C4-2B (cell line): ENCODE results near the gene KRT82.

ENCODE experiments used
- H3K27ac ChIP-seq: fragments of 450-650 bp; 2 replicates; pipeline ENCODE4 v1.5.1; 2017
- ZFX ChIP-seq: fragments of 450-650 bp; IDR thresholded peaks from 2 replicates; pipeline ENCODE4 v1.6.1; 2017
- TF ChIP-seq, protein P1 (sequence below): fragments of 450-650 bp; conservative IDR thresholded peaks from 2 replicates; pipeline ENCODE4 v1.5.1; 2017; ENCODE audit warnings: mild to moderate bottlenecking

Gene KRT82

GRCh38 chr12:52439420-52439819 lies 33.3 kb upstream of the KRT82 start:
- no peak overlapping the region for H3K27ac ChIP-seq
- no peak for TF ChIP-seq ZFX
- TF ChIP-seq, protein P1, sequence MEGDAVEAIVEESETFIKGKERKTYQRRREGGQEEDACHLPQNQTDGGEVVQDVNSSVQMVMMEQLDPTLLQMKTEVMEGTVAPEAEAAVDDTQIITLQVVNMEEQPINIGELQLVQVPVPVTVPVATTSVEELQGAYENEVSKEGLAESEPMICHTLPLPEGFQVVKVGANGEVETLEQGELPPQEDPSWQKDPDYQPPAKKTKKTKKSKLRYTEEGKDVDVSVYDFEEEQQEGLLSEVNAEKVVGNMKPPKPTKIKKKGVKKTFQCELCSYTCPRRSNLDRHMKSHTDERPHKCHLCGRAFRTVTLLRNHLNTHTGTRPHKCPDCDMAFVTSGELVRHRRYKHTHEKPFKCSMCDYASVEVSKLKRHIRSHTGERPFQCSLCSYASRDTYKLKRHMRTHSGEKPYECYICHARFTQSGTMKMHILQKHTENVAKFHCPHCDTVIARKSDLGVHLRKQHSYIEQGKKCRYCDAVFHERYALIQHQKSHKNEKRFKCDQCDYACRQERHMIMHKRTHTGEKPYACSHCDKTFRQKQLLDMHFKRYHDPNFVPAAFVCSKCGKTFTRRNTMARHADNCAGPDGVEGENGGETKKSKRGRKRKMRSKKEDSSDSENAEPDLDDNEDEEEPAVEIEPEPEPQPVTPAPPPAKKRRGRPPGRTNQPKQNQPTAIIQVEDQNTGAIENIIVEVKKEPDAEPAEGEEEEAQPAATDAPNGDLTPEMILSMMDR = no peak

DNA sequence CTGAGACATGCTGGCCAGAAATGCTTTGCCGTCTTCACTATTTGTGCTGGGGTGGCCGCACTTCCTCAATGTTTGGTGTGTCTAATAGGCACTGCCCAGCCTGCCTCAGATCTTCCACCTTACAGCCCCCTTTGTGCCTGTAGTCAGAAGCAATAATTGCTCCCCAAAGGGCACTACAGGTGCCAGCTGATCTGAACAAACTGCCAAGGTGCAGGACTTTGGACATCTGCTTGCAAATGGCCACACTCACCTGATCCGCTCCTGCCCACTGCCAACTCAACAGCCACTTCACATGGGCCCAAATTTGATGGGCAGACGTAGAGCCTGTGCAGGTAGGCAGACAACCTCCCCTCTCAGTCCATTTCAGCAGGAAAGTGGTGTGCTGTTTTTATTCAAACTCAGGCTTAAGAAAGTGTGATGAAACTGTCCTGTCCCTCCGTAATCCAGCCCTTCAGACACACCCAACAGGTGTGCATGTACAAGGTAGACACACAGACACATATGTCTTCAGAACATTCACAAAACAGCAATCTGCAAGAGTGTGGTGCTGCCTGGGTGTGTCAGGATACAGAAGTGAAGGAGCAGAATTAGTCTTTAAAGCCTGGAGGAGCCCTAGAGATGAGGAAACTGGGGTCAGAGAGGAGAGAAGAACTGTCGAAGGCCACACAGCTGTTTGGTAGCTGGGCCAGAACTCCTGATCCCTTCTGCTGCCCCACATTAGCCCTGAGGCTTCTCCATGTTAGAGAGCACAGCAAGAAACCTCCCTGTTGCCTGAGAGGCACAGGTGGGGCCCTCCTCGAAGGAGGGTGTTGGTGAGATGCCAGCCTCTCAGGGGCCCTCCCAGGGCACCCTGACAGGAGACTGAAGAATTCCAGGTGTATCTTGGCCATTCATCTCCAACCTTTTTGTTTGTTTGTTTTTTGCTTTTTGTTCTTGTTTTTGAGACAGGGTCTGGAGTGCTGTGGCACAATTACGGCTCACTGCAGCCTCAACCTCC lies 32.5 kb upstream of the KRT82 start:
- TF ChIP-seq, protein P1 = no peak
- no peak for TF ChIP-seq ZFX
- no peak overlapping the region for H3K27ac ChIP-seq

DNA sequence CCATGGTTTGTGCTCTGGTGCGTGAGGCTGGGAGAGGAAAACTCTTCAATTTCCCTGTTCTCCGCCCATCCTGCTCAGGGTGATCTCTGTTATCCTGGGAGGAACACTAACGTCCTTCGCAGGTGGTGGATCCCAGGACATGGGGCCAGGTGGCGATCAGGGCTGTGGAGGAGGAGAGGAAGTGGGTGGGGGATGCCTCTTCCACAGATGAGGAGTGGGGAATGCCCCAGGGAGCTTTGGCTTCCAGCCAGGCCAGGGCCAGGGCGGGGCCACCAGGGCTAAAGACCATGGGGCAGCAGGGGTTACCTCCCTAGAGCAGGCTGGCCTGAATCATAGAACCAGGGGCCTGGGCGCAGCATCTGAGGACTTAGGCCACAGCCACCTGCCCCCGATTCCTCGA lies 31.4 kb upstream of the KRT82 start:
- no peak overlapping the region for H3K27ac ChIP-seq
- TF ChIP-seq, protein P1 = no peak
- TF ChIP-seq ZFX = no peak

GRCh38 chr12:52436828-52437474 lies 30.8 kb upstream of the KRT82 start:
- H3K27ac ChIP-seq = no peak overlapping the region
- no peak for TF ChIP-seq ZFX
- TF ChIP-seq, protein P1 = no peak

DNA sequence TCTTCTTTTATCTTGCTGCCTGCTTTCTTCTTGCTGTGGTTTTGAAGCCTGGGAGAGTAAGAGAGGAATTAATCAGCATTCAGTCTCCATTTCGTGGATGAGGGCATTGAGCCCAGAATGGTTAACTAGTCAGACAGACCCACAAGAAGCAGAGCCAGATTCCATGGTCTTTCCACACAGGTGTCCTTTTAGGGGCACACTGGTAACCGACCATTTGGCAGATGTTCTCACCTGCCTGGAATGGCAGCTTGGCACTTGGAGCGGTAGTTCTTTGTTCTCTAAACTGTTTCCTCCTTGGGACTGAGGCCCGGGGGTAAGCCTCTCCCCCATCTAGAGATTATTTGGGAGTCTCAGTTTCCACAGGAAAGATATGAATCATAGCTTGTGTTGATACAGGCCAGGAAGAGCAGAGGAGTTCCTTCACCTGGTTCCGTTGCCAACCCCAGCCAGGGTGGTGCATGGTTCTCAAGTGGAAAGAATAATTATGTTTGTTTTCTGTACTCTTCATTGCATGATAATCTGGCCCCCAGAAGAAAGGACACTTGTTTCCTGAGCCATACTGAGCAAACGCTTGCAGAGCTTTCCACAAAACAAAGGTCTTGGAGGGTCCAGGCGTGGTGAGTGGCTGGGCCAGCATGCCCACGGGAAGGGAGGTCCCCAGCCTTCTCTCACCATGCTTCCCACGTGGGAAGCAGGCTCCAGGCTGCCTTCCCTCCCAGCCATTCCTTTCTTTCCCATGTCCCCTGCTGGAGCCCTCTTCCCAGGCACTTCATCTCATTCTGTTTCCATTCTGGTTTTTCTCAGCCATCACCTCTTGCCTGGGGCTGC lies 30.1 kb upstream of the KRT82 start:
- no peak overlapping the region for H3K27ac ChIP-seq
- TF ChIP-seq ZFX = no peak

DNA sequence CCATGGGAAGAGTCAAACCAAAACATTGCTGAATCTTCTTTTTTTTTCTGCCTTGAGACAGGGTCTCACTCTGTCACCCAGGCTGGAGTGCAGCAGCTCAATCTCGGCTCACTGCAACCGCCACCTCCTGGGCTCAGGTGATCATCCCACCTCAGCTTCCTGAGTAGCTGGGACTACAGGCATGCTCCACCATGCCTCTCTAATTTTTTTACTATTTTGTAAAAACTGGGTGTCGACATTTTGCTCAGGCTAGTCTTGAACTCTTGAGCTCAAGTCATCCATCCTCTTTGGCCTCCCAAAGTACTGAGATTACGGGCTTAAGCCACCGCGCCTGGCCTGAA lies 29.5 kb upstream of the KRT82 start:
- no peak overlapping the region for H3K27ac ChIP-seq
- TF ChIP-seq ZFX = no peak
- TF ChIP-seq, protein P1 = no peak

- H3K27ac ChIP-seq = no peak overlapping the region
- TF ChIP-seq ZFX = no peak
- TF ChIP-seq, protein P1 = no peak
Measured at GRCh38 chr12:52434760-52435530, 28.8 kb upstream of the KRT82 start.
